DMS79 treated with DMSO at 0.1 percent for 48 hours (cell line): ENCODE measurements around the gene PLD4.
"Not testable (repeated sequence)": the region's sequence is repeated elsewhere in the genome, so short reads cannot be mapped to it uniquely, and the experiment has no call there.

Experiments used
- DNase-seq: peaks from one replicate; lab custom pipeline; 2025; lab: John Stamatoyannopoulos, UW

PLD4 gene

DNA sequence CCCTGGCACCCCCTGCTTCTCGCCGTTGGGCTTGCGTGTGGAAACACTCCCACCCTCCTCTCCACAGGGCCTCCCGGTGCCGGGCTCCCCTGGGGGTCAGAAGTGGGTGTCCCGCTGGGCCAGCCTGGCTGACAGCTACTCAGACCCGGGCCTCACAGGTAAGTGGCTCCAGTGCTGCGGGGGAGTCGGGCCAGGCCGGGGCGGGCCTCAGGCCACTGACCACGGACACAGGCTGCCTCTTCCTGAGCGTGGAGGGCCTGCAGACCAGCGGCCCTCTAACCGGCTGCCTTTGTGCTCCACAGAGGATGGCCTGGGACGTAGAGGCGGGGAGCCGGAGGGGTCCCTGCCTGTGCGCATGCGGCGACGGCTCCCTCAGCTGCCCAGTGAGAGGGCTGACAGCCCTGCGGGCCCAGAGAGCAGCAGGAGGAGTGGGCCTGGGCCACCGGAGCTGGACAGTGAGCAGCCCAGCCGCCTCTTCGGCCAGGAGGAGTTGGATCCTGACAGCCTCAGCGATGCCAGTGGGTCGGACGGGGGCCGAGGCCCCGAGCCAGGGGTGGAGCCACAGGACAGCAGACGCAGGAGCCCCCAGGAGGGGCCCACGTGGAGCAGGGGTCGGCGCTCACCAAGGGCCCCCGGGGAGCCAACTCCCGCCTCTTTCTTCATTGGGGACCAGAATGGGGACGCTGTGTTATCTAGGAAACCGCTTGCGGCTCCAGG, 38.5 kb upstream of the PLD4 start:
- DNase-seq, result no peak

DNA sequence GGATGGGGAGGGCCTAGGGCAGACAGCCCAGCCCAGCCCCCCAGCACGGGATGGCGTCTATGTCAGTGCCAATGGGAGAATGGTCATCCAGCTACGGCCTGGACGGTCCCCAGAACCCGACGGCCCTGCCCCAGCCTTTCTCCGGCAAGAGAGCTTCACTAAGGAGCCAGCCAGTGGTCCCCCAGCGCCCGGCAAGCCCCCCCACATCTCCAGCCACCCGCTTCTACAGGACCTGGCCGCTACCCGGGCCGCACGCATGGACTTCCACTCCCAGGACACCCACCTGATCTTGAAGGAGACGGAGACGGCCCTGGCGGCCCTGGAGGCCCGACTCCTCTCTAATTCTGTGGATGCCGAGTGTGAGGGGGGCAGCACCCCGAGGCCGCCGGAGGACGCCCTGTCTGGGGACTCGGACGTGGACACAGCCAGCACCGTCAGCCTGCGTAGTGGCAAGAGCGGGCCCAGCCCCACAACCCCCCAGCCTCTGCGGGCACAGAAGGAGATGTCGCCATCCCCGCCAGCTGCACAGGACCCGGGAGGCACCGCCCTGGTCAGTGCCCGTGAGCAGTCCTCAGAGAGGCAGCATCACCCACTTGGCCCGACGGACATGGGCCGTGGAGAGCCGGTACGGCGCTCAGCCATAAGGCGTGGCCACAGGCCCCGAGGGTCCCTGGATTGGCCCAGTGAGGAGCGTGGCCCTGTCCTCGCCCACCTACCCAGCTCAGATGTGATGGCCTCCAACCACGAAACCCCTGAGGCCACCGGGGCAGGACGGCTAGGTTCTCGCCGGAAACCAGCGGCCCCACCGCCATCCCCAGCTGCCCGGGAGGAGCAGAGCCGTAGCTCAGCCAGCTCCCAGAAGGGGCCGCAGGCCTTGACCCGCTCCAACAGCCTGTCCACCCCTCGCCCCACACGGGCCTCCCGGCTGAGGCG, 37.7 kb upstream of the PLD4 start:
- no peak for DNase-seq

GRCh38 chr14:104887623-104888488, 36.8 kb upstream of the PLD4 start:
- DNase-seq, result no peak

- DNase-seq, result no peak
These were observed 35.9 kb upstream of the PLD4 start for GRCh38 chr14:104888489-104889374.

GRCh38 chr14:104889375-104889757, 35.3 kb upstream of the PLD4 start:
- DNase-seq, result no peak

DNA sequence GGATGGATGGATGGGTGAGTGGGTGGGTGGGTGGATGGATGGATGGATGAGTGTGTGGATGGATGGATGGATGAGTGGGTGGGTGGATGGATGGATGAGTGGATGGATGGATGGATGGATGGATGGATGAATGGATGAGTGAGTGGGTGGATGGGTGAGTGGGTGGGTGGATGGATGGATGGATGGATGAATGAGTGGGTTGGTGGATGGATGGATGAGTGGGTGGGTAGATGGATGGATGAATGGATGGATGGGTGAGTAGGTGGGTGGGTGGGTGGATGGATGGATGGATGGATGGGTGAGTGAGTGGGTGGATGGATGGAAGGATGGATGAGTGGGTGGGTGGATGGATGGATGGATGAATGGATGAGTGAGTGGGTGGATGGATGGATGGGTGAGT, 34.4 kb upstream of the PLD4 start:
- DNase-seq, result not testable (repeated sequence)

DNA sequence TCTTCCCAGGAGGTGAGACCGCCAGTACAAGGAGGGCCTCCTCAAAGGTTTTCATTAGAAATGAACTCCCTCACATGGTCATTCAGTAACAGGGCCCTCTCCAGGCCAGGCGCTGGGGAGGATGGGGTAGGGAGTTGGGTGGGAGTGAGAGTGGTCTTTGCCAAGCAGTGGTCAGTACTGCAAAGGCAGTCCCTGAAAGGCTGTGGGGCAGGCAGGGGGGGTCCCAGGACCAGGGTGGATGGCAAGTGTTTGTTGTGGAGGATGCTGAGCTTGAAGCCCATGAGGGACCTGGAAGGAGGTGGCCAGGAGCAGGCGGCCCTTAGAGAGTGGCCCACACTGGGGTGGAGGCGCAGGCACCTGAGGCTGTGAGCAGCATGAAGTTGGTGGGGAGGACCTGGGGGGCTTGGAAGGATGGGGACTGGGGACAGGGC, 33.5 kb upstream of the PLD4 start:
- DNase-seq, result no peak

- DNase-seq, result no peak
These were observed 32.8 kb upstream of the PLD4 start for GRCh38 chr14:104891664-104892530.

DNA sequence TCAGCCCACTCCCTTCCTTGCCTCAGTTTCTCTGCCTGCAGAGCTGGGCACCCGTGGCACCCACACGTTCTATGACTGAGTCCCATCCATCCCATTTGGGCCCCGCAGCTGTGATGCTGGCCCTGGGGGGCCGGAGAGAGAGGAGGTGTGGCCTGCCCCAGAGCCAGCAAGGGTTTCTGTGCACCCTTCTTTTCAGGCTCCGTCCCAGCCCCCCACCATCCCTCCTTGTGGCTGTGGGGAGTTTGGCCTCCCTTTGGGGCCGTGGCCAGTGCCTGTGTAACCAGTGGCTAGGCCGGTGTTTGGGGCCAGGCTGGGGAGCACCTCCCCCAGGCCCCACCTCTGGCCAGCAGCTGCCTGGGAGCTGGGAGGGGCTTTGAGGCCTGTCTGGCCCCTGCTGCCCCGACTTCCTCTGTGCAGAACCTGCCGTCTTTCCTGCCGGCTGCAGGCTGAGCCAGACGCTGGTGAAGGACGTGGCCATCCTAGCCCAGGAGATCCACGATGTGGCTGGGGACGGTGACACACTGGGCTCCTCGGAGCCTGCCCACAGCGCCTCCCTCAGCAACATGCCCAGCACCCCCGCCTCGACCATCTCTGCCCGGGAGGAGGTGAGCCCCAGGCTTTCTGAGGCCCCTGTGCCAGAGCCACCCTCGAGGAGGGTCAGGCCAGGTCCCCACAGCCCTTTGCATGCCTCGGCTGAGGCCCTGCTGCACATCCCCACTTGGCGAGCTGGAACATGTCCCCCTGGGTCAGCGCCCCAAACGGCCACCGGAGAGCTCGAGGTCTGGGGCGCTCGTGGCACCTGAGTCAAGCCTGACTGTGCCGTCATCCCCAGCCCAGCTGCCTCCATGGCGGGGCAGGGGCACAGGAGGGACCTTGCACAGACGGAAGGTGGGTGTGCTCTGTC, 31.9 kb upstream of the PLD4 start:
- DNase-seq, result no peak

- DNase-seq, result no peak
These were observed 31.1 kb upstream of the PLD4 start for GRCh38 chr14:104893435-104894207.

- DNase-seq, result no peak
These were observed 30.1 kb upstream of the PLD4 start for GRCh38 chr14:104894331-104895206.

GRCh38 chr14:104895207-104895785, 29.4 kb upstream of the PLD4 start:
- DNase-seq, result no peak

- DNase-seq, result peak; percentile 97
These were observed 28.7 kb upstream of the PLD4 start for GRCh38 chr14:104895786-104896661.

DNA sequence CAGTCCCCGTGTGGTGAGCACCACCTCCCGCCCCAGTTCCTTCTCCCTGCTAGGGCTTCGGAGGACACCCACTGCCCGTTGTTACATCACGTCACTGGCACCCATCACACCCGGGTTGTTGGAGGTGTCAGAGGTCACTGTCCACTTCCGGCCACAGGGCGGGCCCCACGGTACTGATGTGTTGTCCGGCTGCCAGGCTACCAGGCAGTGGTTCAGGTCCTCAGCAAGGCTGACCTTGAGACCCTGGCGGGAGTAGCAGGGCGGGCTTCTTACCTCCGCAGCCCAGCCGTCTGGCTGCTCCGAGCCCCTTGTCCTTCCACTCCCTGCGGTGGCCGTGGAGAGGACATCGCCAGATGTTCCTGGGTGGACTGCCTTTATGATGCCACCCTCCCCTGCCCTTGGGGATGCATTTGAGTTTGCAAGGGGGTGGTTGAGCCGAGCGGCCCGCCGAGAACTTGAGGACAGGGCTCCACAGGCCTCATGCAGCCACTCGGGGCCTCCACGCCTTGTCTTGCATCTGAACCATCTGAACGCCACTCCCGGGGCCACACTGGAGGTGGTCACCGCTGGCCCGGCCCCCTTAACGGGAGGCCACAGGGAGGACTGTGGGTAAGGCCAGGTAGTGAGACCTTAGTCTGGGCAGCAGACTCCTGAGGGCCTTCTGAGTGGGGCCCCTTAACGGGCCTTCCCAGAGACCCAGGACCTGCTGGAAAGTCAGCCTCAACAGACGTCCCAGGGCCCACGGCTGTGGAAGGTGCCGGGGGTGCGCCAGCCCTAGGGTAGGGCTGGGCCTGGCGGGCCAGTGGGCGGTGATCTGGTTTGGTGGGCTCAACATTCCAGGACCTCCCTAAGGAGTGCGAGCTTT, 27.1 kb upstream of the PLD4 start:
- DNase-seq, result no peak

DNA sequence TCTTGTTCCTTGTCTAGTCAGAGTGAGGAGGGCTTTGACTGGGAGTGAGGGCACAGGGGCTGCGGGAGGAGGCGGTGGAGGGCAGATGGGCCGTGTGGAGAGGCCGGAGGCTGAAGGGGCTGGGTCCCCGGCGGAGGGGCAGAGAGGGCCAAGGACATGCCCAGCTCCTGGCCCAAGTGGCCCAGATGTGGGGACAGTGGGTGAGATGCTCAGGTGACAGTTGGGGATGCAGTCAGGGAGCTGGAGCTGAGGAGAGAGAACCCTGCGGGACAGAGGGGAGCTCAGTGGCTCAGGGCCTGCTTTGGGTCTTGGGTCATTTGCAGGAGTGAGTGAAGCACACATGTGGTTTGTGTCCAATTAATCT, 26.5 kb upstream of the PLD4 start:
- DNase-seq, result no peak
